Activated CD4-positive, alpha-beta T cell treated with anti-CD3 and anti-CD28 coated beads, Interleukin-2, amount 10 ng/mL, durations not matched to agents 7 days and 5 days (primary cell): ENCODE data around the gene NTMT1. TPM values are rescaled to one million over a fixed set of nuclear protein-coding genes. Genes with fewer than 3 reads are reported as not detected.

Experiments
- CTCF ChIA-PET: fragments of 350-600 bp; sonication (Branson Sonifier 250); formaldehyde crosslinking; loops from one replicate; lab custom pipeline; 2021; ENCODE audit warnings: antibody characterized with exemption; lab: Charles Lee
- POLR2A ChIA-PET: fragments of 350-600 bp; sonication (Branson Sonifier 250); formaldehyde crosslinking; loops from one replicate; lab custom pipeline; 2021; ENCODE audit warnings: antibody characterized with exemption; lab: Charles Lee
- DNase-seq: peaks from one replicate; pipeline ENCODE4 v3.0.0-alpha.2; 2020
- H3K27ac Mint-ChIP-seq: one replicate; pipeline ENCODE4 v1.8.0; 2021; ENCODE audit warnings: mild to moderate bottlenecking, moderate library complexity, mixed read lengths
- H3K27me3 Mint-ChIP-seq: one replicate; pipeline ENCODE4 v1.8.0; 2021; ENCODE audit warnings: mixed read lengths
- H3K36me3 Mint-ChIP-seq: one replicate; pipeline ENCODE4 v1.8.0; 2021; ENCODE audit warnings: low read depth, mixed read lengths
- H3K4me1 Mint-ChIP-seq: one replicate; pipeline ENCODE4 v1.8.0; 2021; ENCODE audit warnings: mixed read lengths
- H3K4me3 Mint-ChIP-seq: one replicate; pipeline ENCODE4 v1.8.0; 2021; ENCODE audit warnings: mild to moderate bottlenecking, moderate library complexity, mixed read lengths
- H3K9me3 Mint-ChIP-seq: one replicate; pipeline ENCODE4 v1.8.0; 2021; ENCODE audit warnings: mixed read lengths
- total RNA-seq, 2 experiments: library from RNA; stranded (reverse); gene quantifications; one replicate each; pipeline ENCODE4 v1.2.3, GENCODE V29; 2021

NTMT1 gene
- total RNA-seq, 2 experiments from 2014 or later = 28.5 to 33.9 TPM

DNA sequence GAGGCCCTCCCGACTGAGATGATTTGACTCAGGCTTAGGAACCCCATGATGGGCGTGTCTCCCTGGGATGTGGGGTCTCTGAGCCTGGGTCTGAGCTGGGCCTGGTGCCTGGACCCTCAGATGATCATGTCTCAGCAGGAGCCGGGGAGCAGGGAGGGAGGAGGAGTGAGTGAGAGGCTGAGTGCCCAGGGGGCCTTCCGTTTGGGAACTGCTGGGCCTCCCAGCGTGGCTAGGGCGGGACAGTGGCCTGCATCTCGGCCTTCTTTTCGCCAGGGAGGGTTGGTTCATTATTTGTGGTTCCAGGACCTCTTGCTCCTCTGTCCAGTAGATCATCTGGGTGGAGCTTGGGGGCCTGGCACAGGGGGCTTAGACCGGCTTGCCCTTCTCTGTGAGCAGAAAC lies 45.1 kb downstream of the NTMT1 start:
- POLR2A ChIA-PET = no interaction called here
- Mint-ChIP-seq H3K9me3 (no peaks in the 10 kb centered on the region), H3K27ac (no peak overlapping the region), H3K4me3 (no peak overlapping the region), H3K4me1 (peaks cover 3% of the 10 kb centered on the region), H3K27me3 (peaks cover 9% of the 10 kb centered on the region), H3K36me3 (no peaks in the 10 kb centered on the region)
- no peak for DNase-seq
- CTCF ChIA-PET = no interaction called here

DNA sequence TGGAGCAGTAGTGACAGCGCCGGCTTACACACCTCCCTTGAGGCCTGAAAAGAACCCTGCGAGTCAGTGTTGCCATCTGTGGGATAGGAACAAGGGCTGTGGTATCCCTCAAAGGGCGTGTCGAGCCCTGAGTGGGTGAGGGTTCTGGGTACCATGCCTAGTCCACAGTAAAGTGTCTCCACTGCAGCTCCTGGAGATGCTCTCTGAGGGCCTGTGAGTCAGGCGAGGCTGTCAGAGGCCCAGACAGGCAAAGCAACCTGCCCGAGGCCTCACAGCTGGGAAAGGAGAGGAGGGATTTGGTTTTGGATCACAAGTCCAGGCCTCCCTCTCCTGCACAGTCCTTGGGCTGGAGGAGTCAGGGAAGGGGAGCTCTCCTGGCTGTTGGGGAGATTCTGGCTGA lies 45.6 kb downstream of the NTMT1 start:
- Mint-ChIP-seq H3K36me3 (no peaks in the 10 kb centered on the region), H3K27me3 (peaks cover 10% of the 10 kb centered on the region), H3K9me3 (no peaks in the 10 kb centered on the region), H3K27ac (no peak overlapping the region), H3K4me1 (peaks cover 3% of the 10 kb centered on the region), H3K4me3 (no peak overlapping the region)
- CTCF ChIA-PET = interaction anchor here (1.3 kb wide), 1 partner anchor 9 kb away, joined by 3 read pairs; no protein-coding TSS in a partner anchor
- no peak for DNase-seq
- POLR2A ChIA-PET = no interaction called here

DNA sequence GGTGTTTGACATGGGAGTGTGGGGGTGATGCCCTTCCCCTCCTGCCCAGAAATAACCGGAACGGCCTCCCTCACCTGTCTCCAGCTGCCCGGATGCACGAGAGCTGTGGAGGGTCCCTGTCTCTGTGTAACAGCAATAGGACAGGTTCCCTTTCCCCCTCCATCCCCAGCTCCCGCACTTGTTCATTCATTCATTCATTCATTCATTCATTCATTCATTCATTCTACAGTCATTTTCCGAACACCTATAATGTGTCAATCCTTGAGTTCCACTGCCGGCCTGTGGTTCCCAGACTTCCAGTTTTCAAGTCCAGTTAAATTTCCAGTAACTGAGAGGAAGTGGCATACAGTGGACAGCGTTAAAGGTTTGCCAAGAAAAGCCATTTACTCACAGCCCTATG lies 46.7 kb downstream of the NTMT1 start:
- peaks cover 3% of the 10 kb centered on the region for H3K4me1 Mint-ChIP-seq
- DNase-seq = no peak
- H3K4me3 Mint-ChIP-seq = no peak overlapping the region
- POLR2A ChIA-PET = no interaction called here
- H3K9me3 Mint-ChIP-seq = no peaks in the 10 kb centered on the region
- H3K36me3 Mint-ChIP-seq = no peaks in the 10 kb centered on the region
- peaks cover 6% of the 10 kb centered on the region for H3K27me3 Mint-ChIP-seq
- CTCF ChIA-PET = interaction anchor here (1.3 kb wide), 1 partner anchor 11 kb away, joined by 3 read pairs; no protein-coding TSS in a partner anchor
- H3K27ac Mint-ChIP-seq = no peak overlapping the region

DNA sequence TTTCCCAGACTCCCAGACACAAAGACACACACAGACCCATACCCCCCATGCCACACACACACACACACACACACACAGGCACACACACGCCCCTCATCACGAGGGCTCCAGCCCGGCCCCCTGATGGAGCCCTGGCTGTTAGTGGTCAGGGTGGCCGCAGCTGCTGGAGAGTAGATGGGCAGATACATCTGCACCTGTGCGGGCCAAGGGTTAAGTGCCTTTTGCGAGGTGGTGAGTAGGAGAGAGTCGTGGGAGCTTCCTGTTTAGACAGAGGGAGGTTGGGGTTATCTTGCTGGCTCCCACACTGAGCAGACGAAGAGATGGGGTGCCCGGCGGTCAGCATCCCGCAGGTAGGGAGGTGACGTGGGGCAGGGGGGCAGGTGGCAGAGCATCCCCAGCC lies 47.6 kb downstream of the NTMT1 start:
- DNase-seq = no peak
- H3K27me3 Mint-ChIP-seq = peaks cover 9% of the 10 kb centered on the region
- ChIA-PET POLR2A (no interaction called here), CTCF (interaction anchor here (1.3 to 1.6 kb wide), 2 partner anchors 9 to 65 kb away, joined by 4 to 5 read pairs; no protein-coding TSS in a partner anchor)
- H3K9me3 Mint-ChIP-seq = no peaks in the 10 kb centered on the region
- no peaks in the 10 kb centered on the region for H3K36me3 Mint-ChIP-seq
- H3K4me3 Mint-ChIP-seq = no peak overlapping the region
- no peak overlapping the region for H3K27ac Mint-ChIP-seq
- peaks cover 3% of the 10 kb centered on the region for H3K4me1 Mint-ChIP-seq

DNA sequence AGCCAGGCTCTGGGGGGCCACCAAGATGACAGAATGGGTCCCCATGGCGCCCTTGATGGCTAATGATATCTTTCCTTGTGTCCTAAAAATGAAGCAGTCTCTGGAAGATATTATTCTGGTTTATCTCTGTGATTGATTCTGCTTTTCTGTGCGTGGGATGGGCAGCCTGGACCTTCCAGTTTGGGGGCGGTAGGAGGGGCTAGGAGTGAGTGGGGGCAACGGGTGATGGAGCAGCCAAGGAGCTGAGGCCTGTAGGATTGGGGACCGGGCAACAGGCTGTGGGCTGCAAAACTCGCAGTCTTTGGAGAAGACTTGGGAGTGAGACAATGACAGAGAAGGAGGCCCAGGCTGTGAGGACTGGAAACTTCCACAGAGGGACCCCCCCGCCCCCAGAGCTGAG lies 48.3 kb downstream of the NTMT1 start:
- Mint-ChIP-seq H3K27me3 (peaks cover 9% of the 10 kb centered on the region), H3K27ac (no peak overlapping the region), H3K36me3 (no peaks in the 10 kb centered on the region), H3K4me3 (no peak overlapping the region), H3K4me1 (peaks cover 3% of the 10 kb centered on the region), H3K9me3 (no peaks in the 10 kb centered on the region)
- no peak for DNase-seq
- ChIA-PET CTCF (interaction anchor here (1.3 to 1.6 kb wide), 2 partner anchors 8 to 64 kb away, joined by 4 to 5 read pairs; no protein-coding TSS in a partner anchor), POLR2A (no interaction called here)

DNA sequence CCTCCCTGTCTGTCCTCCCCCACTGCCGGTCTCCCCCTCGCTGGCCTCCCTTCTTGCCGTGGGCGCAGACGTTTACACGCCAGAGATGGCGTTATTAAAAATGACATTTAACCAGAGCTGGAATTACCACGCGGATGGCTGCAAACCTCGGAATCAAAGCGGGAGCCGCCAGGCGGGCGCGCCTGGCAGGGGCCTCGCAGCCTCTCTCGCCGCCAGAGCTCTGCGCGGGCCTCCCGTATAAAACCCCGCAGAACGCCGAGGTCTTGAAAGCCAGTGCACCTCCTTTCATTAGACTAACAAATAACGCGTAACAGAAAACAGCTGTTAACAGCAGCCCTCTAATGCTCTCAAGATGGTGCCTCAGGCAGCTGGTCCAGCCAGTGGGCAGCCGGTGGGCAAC lies 49.7 kb downstream of the NTMT1 start:
- Mint-ChIP-seq H3K27ac (no peak overlapping the region), H3K36me3 (no peaks in the 10 kb centered on the region), H3K9me3 (no peaks in the 10 kb centered on the region), H3K4me3 (no peak overlapping the region), H3K4me1 (peaks cover 3% of the 10 kb centered on the region), H3K27me3 (peaks cover 7% of the 10 kb centered on the region)
- POLR2A ChIA-PET = no interaction called here
- no peak for DNase-seq
- CTCF ChIA-PET = interaction anchor here (0.7 to 0.8 kb wide), 2 partner anchors 14 to 914 kb away, joined by 3 to 4 read pairs; no protein-coding TSS in a partner anchor

DNA sequence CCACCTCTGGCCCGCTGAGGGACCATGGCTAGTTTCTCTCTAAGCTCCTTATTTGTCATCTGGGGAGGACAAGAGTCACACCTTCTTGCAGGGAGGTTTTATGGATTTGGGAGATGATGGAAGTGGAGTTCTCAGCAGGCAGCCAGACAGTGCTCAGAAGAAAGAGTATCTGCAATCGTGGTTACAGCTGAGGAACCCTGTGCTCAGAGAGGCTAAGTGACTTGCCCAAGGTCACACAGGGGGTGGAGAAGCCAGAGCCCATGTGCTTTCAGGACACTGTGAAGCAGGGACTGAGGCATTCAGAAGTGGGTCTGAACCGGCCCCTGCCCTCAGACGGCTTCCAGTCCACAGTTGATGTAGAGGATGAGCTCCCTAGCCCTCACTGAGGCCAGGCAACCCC lies 50.3 kb downstream of the NTMT1 start:
- Mint-ChIP-seq H3K4me3 (no peak overlapping the region), H3K27me3 (peaks cover 8% of the 10 kb centered on the region), H3K36me3 (no peaks in the 10 kb centered on the region), H3K4me1 (peaks cover 3% of the 10 kb centered on the region), H3K27ac (no peak overlapping the region), H3K9me3 (no peaks in the 10 kb centered on the region)
- CTCF ChIA-PET = interaction anchor here (0.8 kb wide), 1 partner anchor 13 kb away, joined by 3 read pairs; no protein-coding TSS in a partner anchor
- POLR2A ChIA-PET = no interaction called here
- no peak for DNase-seq

DNA sequence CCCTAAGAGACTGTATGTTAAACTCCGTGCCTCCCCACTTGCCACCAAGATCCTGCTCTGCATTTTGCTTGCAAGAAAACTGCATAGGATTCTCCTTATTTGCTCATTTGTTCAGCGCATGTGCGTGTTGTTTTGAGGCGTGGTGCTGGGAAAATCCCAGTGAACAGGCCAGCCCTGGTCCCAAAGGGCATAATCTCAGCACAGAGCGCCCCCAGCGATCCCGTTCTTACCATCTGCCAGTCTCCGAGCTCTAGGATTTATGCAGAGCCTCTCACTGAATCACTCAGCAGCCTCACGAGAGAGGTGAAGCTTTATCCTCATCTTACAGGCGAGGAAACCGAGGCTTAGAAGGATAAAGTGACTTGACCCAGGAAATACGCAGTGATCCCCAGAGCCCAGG lies 51.0 kb downstream of the NTMT1 start:
- Mint-ChIP-seq H3K27ac (no peak overlapping the region), H3K36me3 (no peaks in the 10 kb centered on the region), H3K9me3 (no peaks in the 10 kb centered on the region), H3K4me1 (no peaks in the 10 kb centered on the region), H3K4me3 (no peak overlapping the region), H3K27me3 (peaks cover 8% of the 10 kb centered on the region)
- ChIA-PET CTCF (interaction anchor here (0.6 kb wide), 1 partner anchor 107 kb away, joined by 3 read pairs; no protein-coding TSS in a partner anchor), POLR2A (no interaction called here)
- DNase-seq = no peak

DNA sequence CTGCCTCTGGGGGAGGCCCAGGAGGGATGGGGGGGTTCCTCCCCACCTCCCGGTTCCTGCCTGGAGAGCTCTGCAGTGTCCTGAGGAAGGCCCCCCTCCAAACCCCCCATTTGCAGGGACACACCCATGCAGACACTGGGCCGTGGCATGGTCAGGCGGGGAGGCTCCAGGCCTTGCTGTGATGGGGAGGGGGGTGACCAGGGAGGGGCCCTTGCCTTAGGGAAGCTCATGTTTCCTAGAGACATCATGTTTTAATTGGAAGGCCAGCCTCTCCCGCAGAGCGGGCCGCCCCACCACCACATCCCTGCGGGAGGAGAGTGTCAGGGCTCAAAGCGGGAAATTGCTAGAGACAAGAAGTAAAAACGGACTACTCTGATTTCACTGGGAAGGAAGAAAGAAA lies 51.5 kb downstream of the NTMT1 start:
- H3K9me3 Mint-ChIP-seq = no peaks in the 10 kb centered on the region
- H3K27me3 Mint-ChIP-seq = peaks cover 8% of the 10 kb centered on the region
- CTCF ChIA-PET = no interaction called here

DNA sequence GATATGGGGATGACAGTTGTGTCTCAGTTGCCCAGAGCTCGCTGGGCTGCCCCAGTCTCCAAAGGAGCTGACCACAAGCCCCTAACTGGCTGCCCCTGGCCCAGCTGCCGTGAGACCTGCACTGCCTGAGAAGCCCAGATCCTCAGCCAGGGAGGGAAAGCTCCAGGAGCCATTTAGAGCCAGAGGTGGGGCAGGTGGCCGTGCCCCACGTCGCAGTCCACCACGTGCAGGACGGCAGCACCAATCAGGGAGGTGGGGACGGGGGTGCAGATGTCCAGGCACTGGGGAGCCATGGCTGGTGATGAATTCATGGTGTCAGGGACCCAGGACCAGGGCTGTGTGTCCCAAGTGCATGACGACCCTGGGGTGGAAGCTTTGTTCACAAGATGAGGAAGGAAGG lies 52.9 kb downstream of the NTMT1 start:
- no peaks in the 10 kb centered on the region for H3K4me1 Mint-ChIP-seq
- no peak for DNase-seq
- POLR2A ChIA-PET = no interaction called here
- H3K27ac Mint-ChIP-seq = no peak overlapping the region
- no peaks in the 10 kb centered on the region for H3K36me3 Mint-ChIP-seq
- H3K9me3 Mint-ChIP-seq = no peaks in the 10 kb centered on the region
- CTCF ChIA-PET = no interaction called here
- H3K4me3 Mint-ChIP-seq = no peak overlapping the region
- peaks cover 6% of the 10 kb centered on the region for H3K27me3 Mint-ChIP-seq

More for the DNA sequence above, 51.5 kb downstream of the NTMT1 start:
- no peak for DNase-seq
- Mint-ChIP-seq H3K36me3 (no peaks in the 10 kb centered on the region), H3K27ac (no peak overlapping the region), H3K4me1 (no peaks in the 10 kb centered on the region), H3K4me3 (no peak overlapping the region)
- POLR2A ChIA-PET = no interaction called here

DNA sequence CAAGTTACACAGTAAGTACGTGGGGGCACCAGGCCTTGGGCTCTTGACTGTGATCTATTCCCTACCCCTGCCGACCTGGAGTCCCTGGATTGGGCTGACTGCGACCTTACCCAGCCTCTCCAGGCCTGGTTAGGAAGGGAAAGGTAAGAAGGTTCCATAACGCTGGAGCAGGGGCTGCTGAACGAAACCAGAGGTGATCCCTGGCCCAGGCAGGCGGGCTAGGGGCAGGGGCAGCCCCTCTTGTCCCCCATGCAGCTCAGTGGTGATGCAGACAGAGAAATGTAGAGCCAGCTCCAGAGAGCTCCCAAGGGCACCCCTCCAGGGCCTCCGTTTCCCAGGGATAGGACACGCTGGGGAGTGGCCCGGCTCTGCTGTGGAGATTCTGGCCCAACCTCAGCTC lies 53.6 kb downstream of the NTMT1 start:
- ChIA-PET CTCF (no interaction called here), POLR2A (no interaction called here)
- Mint-ChIP-seq H3K36me3 (no peaks in the 10 kb centered on the region), H3K9me3 (no peaks in the 10 kb centered on the region), H3K27me3 (peaks cover 6% of the 10 kb centered on the region), H3K27ac (no peak overlapping the region), H3K4me1 (no peaks in the 10 kb centered on the region), H3K4me3 (no peak overlapping the region)
- DNase-seq = no peak

DNA sequence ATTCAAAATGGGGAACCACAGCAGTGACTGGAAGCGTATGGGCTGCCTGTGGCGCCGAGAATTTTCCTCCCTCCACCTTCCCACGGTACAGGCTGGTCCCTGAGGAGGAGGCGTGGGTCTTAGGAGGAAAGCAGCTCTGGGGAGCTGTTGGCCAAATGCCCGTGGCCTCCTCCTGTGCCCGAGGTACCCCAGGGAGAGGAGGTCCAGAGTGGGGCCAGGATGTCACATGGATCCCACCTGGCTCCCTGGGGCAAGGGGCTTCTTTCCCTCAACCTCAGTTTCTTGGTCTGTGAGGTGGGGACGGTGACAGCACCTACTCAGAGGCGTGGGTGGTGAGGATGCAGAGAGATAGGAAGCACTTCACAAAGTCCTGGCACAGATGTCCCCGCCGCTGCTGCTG lies 56.0 kb downstream of the NTMT1 start:
- ChIA-PET POLR2A (no interaction called here), CTCF (interaction anchor here (1.6 kb wide), 1 partner anchor 8 kb away, joined by 5 read pairs; no protein-coding TSS in a partner anchor)
- Mint-ChIP-seq H3K4me3 (no peak overlapping the region), H3K4me1 (no peaks in the 10 kb centered on the region), H3K27me3 (peaks cover 4% of the 10 kb centered on the region), H3K36me3 (no peaks in the 10 kb centered on the region), H3K27ac (no peak overlapping the region), H3K9me3 (no peaks in the 10 kb centered on the region)
- DNase-seq = no peak

DNA sequence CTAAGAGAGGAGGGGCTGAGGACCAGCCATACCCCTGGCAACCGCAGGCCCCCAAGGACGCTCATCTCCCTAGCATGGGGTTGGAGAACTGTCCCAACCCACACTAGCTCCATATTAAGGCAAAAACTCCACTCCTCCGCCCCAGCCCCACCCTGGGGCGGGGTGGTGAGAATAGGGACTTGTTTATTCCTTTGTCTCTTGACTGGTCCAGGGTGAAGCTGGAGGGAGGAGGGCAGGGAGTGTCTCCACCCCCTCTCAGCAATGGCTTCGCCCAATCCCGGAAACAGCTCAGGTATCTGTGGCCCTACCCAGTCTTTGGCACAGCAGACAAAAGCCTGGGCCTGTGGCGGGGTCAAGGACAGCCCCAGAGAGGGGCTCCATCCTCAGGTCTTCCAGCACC lies 56.4 kb downstream of the NTMT1 start:
- ChIA-PET CTCF (interaction anchor here (1.6 kb wide), 1 partner anchor 9 kb away, joined by 5 read pairs; no protein-coding TSS in a partner anchor), POLR2A (no interaction called here)
- Mint-ChIP-seq H3K27ac (no peak overlapping the region), H3K4me3 (no peak overlapping the region), H3K9me3 (no peaks in the 10 kb centered on the region), H3K27me3 (peaks cover 4% of the 10 kb centered on the region), H3K4me1 (no peaks in the 10 kb centered on the region), H3K36me3 (no peaks in the 10 kb centered on the region)
- DNase-seq = no peak
